ENCODE measurements around the gene LUZP4. TPM values are rescaled to one million over a fixed set of nuclear protein-coding genes. Genes with fewer than 3 reads are reported as not detected.
"Not testable (repeated sequence)": the region's sequence is repeated elsewhere in the genome, so short reads cannot be mapped to it uniquely, and the experiment has no call there.

The LUZP4 gene
- polyA plus RNA-seq, 1 experiment = not detected

DNA sequence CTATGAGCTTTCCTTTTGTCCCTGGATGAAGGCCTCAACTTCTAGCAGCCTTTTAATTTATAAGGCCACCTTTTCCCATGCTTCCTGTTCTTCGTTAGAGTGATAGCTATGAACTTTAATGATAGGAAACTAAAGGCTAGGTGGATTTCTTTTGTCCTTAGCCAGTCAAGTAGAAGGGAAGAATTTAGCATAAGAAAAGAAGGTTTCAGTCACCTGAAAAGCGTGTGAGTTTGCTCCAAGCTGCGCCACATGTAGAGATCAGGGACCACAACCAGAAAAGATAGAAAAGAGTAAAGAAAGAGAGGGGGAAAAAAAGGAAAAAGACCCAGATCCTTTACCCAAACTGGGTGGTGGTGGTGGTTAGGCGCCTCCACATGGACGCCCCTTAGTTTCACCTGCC lies 28.6 kb downstream of the LUZP4 start:
- TF ChIP-seq, protein P1, sequence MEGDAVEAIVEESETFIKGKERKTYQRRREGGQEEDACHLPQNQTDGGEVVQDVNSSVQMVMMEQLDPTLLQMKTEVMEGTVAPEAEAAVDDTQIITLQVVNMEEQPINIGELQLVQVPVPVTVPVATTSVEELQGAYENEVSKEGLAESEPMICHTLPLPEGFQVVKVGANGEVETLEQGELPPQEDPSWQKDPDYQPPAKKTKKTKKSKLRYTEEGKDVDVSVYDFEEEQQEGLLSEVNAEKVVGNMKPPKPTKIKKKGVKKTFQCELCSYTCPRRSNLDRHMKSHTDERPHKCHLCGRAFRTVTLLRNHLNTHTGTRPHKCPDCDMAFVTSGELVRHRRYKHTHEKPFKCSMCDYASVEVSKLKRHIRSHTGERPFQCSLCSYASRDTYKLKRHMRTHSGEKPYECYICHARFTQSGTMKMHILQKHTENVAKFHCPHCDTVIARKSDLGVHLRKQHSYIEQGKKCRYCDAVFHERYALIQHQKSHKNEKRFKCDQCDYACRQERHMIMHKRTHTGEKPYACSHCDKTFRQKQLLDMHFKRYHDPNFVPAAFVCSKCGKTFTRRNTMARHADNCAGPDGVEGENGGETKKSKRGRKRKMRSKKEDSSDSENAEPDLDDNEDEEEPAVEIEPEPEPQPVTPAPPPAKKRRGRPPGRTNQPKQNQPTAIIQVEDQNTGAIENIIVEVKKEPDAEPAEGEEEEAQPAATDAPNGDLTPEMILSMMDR (IDR thresholded peaks at IDR 0.05; ENCODE audit: insufficient read depth, low read depth, low read length) = no peak

DNA sequence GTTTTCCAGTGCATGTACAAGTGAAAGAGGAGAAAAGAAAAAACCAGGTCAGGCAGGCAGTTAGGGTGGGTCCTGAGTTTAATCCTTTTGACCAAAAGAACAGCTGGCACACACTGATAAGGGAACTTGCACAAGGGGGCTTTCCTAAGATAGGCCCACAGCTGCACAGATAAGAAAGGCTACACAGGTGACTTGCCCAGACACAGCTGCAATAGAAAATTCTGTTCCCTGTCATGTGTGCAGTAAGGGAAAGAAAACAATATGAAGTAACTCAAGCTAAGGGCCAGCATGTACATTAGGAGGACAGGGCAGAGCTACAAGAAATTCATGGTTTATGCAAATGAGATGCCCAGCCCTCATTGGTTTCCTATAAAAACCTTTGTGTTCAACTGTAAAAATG lies 32.9 kb downstream of the LUZP4 start:
- H3K36me3 ChIP-seq (ENCODE audit: control insufficient read depth, insufficient read depth, low read length) = no peaks in the 10 kb centered on the region
- ChIA-PET POLR2A (no interaction called here), CTCF (interaction anchor here (1.2 kb wide), 1 partner anchor 10 kb away, joined by 3 read pairs; no protein-coding TSS in a partner anchor)
- no peaks in the 10 kb centered on the region for H3K27me3 ChIP-seq (ENCODE audit: control insufficient read depth, insufficient read depth, low read length)
- TF ChIP-seq, protein P1 (IDR thresholded peaks at IDR 0.05; ENCODE audit: insufficient read depth, low read depth, low read length) = no peak
- H3K4me3 ChIP-seq (ENCODE audit: low read depth, low read length) = no peak overlapping the region
- no peak for DNase-seq (ENCODE audit: low read depth)

More for the DNA sequence above, 28.6 kb downstream of the LUZP4 start:
- POLR2A ChIA-PET = no interaction called here
- CTCF ChIA-PET = no interaction called here
- Histone ChIP-seq H3K4me3 (ENCODE audit: low read depth, low read length) (no peak overlapping the region), H3K36me3 (ENCODE audit: control insufficient read depth, insufficient read depth, low read length) (no peaks in the 10 kb centered on the region), H3K27me3 (ENCODE audit: control insufficient read depth, insufficient read depth, low read length) (no peaks in the 10 kb centered on the region)
- DNase-seq (ENCODE audit: low read depth) = no peak

DNA sequence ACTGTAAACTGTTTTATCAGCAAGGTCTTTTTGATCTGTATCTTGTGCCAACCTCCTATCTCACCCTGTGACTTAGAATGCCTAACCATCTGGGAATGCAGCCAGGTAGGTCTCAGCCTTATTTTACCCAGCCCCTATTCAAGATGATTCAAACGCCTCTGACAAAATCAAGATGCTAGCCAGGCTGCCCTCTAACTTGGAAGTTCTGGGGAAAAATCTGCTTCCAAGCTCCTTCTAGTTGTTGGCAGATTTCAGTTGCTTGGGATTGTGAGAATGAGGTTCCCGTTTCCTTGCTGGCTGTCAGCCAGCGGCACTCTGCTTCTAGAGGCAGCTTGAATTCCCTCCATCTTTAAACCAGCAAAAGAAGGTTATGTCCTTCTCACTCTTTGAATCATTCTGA lies 34.7 kb downstream of the LUZP4 start:
- DNase-seq (ENCODE audit: low read depth) = no peak
- ChIA-PET POLR2A (no interaction called here), CTCF (no interaction called here)
- Histone ChIP-seq H3K27me3 (ENCODE audit: control insufficient read depth, insufficient read depth, low read length) (no peaks in the 10 kb centered on the region), H3K4me3 (ENCODE audit: low read depth, low read length) (no peak overlapping the region), H3K36me3 (ENCODE audit: control insufficient read depth, insufficient read depth, low read length) (no peaks in the 10 kb centered on the region)
- TF ChIP-seq, protein P1 (IDR thresholded peaks at IDR 0.05; ENCODE audit: insufficient read depth, low read depth, low read length) = no peak

DNA sequence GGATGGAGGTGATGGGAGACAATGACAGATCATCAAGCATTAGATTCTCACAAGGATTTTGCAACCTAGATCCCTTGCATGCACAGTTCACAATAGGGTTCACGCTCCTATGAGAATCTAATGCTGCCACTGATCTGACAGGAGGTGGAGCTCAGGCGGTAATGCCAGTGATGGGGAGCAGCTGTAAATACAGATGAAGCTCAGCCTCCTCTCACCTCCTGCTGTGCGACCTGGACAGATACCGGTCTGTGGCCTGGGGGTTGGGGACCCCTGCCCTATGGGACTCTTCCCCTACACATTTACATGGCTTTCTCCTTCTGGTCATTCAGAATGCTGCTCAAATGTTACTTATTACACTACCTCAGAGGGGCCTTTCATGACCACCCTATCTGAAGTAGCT lies 39.8 kb downstream of the LUZP4 start:
- not testable (repeated sequence) for H3K36me3 ChIP-seq (ENCODE audit: control insufficient read depth, insufficient read depth, low read length); H3K4me3 ChIP-seq (ENCODE audit: low read depth, low read length); H3K27me3 ChIP-seq (ENCODE audit: control insufficient read depth, insufficient read depth, low read length); DNase-seq (ENCODE audit: low read depth)
- ChIA-PET POLR2A (interaction anchor here (0.6 kb wide), 1 partner anchor 314 kb away, joined by 7 read pairs; no protein-coding TSS in a partner anchor), CTCF (interaction anchor here (0.6 to 3.0 kb wide), 4 partner anchors 314 to 362 kb away, joined by 3 to 14 read pairs (median 4); no protein-coding TSS in a partner anchor)

DNA sequence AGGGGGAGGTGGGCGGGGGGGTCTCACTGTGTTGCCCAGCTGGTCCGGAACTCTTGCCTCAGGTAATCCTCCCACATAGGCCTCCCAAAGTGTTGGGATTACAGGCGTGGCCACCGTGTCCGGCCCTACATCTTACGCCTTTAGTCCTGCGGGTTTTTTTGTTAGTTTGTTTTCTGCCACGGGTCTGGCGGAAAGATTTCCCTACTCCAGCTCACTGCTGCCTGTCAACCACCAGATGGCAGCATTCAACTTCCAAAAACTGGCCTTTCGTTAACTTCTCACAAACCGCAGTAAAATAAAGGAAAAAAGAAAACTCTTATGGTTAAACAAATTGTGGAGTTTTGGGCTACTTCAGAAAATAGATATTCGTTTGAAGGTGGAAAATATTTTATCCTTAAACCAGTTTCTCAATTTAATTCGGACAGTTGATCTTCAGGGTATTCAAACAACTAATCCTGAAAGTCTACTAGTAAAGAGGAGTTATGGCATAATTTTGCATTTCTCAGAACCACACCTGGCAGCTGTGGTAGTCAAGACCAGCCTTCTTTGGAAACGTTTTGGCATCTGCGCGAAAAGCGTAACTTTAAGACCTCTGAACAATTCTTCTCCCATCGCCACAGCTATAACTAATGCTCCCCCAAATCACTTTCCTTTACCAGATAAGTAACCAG lies 41.1 kb downstream of the LUZP4 start:
- ChIA-PET POLR2A (no interaction called here), CTCF (interaction anchor here (0.9 to 3.6 kb wide), 8 partner anchors 11 to 360 kb away, joined by 3 to 20 read pairs (median 4); no protein-coding TSS in a partner anchor)
- Histone ChIP-seq H3K4me3 (ENCODE audit: low read depth, low read length) (no peak overlapping the region), H3K36me3 (ENCODE audit: control insufficient read depth, insufficient read depth, low read length) (no peaks in the 10 kb centered on the region), H3K27me3 (ENCODE audit: control insufficient read depth, insufficient read depth, low read length) (no peaks in the 10 kb centered on the region)
- TF ChIP-seq, protein P1 (IDR thresholded peaks at IDR 0.05; ENCODE audit: insufficient read depth, low read depth, low read length) = peak; percentile 68
- DNase-seq (ENCODE audit: low read depth) = no peak

Measured in BJ (cell line).